Stimulated activated CD4-positive, alpha-beta T cell treated with anti-CD3 and anti-CD28 coated beads, Interleukin-4, amount 100 ng/mL, for 4 hours (primary cell): ENCODE results near the gene ADGRE3.
A peak's percentile ranks its signal among the peaks of the same experiment; 100 is the strongest.

Experiments used
- DNase-seq, 2 experiments: peaks; one replicate each; pipeline ENCODE4 v3.0.0-alpha.2; 2020

The ADGRE3 gene, protein sequence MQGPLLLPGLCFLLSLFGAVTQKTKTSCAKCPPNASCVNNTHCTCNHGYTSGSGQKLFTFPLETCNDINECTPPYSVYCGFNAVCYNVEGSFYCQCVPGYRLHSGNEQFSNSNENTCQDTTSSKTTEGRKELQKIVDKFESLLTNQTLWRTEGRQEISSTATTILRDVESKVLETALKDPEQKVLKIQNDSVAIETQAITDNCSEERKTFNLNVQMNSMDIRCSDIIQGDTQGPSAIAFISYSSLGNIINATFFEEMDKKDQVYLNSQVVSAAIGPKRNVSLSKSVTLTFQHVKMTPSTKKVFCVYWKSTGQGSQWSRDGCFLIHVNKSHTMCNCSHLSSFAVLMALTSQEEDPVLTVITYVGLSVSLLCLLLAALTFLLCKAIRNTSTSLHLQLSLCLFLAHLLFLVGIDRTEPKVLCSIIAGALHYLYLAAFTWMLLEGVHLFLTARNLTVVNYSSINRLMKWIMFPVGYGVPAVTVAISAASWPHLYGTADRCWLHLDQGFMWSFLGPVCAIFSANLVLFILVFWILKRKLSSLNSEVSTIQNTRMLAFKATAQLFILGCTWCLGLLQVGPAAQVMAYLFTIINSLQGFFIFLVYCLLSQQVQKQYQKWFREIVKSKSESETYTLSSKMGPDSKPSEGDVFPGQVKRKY

DNA sequence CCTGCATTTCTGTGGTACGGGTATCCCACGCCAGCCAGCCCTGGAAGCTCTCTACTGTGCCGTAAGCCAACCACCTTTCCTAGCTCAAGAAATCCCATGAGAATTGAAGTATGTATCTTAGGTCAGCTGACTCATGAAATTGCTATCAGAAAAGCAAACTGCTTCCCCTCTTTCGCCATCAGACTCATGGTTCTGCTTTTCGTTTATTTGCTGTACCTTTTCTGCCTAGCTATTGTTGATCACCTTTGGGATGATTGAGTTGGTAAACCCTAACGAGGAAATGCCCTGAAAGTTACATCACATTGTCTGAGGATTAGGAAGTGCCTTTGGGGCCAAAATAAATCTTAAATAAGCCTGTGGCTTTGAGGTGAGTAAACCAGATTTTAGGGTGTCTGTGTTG lies at the start of gene ADGRE3:
TSS of gene ADGRE3 (minus strand) at position 81 of the 400 bp plus-strand sequence. CDS start at position 7, 74 bp downstream.
- no peak for DNase-seq

DNA sequence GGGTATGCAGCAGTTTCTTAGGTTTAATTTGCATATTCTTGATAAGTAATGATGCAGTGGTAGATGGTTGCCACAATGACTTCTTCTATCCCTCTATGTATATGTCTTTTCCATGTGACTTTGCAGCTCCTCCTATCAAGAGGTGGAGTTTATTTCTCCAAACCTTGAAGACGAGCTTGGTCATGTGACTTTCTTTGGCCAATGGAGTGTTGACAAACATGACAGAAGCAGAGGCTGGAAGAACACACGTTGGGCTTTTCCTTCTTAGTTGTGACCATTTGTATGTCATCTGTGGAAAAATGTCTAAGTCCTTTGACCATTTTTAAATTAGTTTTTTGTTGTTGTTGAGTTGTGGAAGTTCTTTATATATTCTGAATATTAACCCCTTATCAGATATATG lies 47.5 kb upstream of the ADGRE3 start:
- DNase-seq: no peak

DNA sequence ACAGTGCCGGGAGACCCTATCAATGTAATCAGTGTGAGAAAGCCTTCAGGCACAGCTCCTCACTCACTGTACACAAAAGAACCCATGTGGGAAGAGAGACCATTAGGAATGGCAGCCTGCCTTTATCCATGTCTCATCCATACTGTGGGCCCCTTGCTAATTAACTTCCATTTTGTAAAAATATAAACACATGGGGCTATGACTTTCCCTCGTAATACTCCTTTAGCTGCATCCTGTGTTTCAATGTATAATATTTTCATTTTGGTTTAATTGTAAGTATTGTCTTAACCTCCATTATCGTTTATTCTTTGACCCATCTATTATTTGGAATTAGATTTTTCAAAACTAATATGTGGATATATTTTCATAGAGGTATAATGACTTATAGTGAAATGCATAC lies 44.5 kb upstream of the ADGRE3 start:
- no peak for DNase-seq

DNA sequence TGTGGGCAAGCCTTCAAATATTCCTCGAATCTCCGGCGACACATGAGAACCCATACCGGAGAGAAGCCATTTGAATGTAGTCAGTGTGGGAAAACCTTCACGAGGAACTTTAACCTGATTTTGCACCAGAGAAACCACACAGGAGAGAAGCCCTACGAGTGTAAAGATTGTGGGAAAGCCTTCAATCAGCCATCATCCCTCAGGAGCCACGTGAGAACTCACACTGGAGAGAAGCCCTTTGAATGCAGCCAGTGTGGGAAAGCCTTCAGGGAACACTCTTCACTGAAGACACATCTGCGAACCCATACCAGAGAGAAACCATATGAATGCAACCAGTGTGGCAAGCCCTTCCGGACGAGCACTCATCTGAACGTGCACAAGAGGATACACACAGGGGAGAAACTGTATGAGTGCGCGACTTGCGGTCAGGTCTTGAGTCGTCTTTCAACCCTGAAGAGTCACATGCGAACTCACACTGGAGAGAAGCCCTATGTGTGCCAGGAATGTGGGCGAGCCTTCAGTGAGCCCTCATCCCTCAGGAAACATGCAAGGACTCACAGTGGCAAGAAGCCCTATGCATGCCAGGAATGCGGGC lies 44.0 kb upstream of the ADGRE3 start:
- DNase-seq: no peak

DNA sequence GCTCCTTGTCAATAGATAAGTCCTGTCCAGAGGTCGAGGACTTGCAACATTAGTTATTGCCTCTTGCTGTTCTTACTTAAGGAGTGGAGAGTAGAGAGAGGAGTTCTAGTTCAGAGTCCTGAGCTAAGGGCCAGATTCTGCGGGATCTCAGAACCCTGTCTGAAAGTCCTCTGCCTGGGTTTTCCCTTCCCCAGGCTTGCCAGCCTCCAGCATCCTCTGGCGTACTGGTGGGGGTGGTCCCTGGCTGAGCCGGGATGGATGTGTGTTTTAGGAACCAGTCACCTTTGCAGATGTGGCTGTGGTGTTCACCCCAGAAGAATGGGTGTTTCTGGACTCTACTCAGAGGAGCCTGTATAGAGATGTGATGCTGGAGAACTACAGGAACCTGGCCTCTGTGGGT lies 41.2 kb upstream of the ADGRE3 start:
- no peak for DNase-seq

DNA sequence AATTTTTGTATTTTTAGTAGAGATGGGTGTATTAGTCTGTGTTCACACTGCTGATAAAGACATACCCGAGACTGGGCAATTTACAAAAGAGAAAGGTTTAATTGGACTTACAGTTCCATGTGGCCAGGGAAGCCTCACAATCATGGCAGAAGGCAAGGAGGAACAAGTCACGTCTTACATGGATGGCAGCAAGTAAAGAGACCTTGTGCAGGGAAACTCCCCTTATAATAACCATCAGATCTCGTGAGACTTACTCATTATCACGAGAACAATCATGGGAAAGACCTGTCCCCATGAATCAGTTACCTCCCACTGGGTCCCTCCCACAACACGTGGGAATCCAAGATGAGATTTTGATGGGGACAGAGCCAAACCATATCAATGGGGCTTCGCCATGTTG lies 29.8 kb upstream of the ADGRE3 start:
- no peak for DNase-seq

DNA sequence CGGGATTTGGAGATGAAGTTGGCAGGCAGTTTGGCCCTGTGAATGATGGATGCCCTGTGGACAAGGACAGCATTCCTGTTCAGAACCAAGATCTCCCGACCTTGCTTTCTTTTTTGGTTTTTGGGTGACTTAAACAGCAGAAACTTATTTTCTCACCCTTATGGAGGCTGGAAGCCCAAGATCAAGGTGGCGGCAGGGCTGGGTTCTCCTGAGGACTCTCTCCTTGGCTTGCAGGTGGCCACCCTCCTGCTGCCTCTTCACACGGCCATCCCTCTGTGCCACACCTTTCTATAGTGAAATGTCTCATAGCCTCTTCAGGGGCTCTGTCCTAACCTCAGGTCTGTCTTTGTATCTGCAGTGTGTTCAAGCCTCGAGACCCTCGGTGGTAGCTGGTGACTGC lies 29.2 kb upstream of the ADGRE3 start:
- no peak for DNase-seq

DNA sequence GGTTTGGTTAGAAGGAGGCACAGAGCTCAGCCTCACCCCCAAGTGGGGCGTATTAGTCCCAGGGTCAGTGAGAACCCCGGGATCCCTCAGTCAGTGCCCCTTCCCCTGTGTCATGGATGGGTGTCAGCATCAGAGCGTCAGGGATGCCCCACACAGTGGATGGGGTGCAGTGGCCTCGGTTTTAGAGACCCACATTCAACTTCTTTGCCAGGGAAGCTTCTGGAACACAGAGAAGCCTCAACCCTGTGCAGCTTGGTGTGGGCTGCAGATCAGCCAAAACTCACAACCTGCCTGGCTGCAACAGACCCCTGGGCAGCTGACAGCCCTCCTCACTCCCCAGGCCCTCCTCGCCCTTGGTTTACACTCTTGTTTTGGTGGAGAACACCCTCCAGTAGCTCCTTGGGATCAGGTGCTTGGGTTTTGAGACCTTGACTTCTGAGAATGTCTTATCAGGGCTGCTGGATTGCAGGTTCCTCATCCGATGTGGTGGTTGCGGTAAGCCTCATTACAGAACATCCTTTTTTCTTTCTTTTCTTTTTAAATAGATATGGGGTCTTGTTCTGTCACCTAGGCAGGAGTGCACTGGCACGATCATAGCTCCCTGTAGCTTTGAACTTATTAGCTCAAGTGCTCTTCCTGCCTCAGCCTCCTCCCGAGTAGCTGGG lies 26.2 kb upstream of the ADGRE3 start:
- DNase-seq: no peak

DNA sequence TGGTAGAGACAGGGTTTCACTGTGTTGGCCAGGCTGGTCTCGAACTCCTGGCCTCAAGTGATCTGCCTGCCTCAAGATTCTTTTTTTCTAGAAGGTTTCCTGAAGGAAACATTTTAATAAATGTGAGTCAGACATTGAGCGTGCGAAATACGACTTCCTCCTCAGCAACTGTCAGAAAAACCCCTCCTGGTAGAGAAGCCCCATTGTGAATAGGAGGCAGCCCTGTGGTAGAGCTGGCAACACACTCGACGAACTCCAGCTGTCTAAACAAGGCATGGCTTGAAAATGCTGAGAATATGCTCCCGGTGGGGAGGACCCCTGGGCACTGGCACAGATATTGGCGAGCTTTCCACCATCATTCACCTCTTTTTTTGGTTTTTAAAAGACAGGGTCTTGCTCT lies 25.0 kb upstream of the ADGRE3 start:
- DNase-seq: no peak

DNA sequence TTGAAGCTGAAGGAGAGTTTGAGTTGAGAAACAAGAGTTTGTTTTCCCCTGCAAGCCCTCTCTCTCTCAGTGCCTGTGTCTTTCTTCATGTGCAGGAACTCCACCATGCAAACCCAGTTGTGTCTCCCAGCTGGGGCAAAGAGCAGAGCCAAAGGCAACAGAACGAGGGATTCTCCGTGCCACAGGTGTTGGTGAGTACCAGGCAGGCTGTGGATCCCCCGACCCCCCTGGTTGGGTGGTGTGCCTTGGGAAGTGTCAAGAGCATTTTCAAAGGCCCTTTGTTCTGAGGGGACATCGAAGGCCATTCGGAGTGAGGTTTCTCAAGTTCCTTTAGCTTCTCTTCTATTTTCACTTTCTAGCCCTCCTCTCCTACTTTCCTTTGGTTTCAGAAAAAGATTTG lies 20.8 kb upstream of the ADGRE3 start:
- no peak for DNase-seq

DNA sequence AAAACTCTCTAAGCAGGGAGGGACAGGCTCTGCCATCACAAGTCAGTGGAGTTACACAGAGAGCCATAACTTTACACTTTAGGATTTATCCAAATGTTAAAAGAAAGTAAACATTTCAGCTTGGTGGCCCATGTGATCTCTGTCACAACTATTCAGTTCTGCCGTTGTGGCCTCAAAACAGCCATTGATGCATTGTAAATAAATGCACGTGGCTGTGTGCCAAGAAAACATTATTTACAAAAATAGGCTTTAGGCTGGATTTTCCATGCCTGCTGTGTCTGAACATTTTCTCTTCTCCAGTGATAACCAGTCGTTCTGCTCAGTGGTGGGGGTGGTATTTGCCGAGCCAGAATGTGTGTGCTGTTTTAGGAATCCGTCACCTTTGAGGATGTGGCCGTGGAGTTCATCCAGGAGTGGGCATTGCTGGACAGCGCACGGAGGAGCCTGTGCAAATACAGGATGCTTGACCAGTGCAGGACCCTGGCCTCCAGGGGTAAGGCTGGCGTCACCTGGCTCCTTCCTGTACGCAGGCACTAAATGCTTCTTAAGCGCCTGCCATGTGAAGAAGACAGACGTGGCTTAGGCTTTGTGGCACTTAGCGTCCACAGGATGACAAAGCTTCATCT lies 20.1 kb upstream of the ADGRE3 start:
- no peak for DNase-seq

DNA sequence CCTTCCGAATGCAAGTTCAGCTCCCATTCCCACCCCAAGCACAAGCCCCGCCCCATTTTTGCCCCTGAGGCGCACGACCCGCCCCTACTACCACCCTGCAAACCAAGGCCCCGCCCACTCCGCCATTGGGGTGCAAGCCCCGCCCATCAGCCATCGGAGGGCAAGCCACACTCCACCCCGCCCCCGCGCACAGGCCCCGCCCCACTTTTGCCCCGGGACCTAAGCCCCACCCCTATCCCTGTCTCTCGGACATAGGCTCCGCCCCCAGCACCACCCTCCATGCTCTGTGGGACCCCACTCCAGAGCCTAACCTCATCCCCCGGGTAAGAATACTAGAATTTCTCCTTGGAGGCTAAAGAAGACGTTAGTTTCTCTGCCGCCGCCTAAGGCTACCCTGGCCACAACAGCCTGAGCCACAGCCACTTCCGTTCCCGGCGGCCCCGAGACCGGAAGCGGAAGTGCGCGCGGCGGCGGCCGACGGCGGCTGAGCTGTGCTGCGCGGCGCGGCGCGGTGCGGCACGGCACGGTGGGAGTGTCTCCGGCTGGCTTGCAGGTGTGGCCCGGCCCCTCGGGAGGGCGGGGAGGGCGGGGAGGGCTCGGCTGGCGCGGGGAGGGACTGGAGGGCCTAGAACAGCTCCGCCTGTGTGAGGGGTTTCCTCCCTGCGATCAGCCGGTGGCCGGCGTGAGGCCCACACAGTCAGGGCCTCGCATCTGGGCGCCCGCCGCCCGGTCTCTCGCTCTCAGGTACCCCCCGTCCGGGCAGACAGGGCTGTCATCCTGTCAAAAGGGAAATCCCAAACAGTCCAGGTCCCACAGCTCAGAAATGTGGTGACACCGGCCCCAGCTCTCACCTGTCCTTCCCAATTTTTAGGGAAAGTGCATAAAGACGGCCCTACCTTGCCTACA lies 15.2 kb upstream of the ADGRE3 start, which contains the start of gene ZNF333:
TSS of gene ZNF333 (plus strand) at position 451 of the 906 bp plus-strand sequence. CDS start 3,444 bp downstream, outside the sequence.
- peak; percentile 96 to 100 for DNase-seq

DNA sequence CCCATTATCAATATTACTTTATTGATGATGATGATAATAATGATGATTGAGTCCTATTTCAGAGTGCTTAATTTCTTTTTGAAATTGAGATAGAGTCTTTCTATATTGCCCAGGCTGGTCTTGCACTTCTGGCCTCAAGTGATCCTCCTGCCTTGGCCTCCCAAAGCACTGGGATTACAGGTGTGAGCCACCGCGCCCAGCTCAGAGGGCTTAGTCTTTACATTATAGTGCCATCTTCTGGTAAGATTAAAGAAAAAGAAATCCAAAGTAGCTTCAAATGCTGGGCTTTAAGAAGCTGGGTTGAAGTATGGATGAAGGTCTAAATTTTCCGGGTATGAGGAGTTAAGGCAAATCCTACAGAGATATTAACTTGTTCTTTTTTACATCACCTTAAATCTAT lies 11.8 kb upstream of the ADGRE3 start:
- peak in 1 of 2 experiments; percentile 18 for DNase-seq

DNA sequence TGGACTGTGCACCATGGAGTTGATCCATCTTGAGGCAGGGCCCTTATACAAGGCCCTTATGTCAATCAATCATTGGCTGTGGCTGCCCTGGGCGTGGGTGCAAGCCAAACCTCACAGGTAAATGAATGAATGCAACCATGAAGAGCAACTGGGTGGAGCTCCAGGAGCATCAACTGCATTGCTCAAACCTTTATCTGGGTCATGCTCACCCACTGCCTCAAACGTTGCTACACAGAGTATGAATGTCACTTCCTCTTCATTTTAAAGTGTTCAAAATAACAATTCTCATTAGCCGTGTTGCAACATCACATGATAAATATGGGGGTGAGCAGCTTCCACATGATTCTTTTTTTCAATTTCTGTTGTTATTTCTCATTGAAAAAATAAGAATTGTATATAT lies 8.8 kb upstream of the ADGRE3 start:
- no peak for DNase-seq

DNA sequence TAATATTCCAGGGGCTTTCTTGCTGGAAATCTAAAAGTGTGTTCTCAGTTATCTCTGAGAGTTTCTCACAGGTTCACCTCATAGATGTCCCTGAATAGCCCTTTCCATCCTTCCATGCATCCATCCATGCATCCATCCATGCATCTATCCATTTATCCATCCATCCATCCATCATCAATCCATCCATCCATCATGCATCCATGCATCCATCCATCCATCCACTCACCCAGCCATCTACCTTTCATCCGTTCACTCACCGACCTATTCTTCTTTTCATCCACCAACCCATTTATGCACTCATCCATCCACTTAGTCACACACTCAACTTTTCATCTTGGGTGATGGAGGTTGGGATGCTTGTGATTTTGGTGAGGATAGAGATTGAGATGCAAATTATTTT lies 7.4 kb upstream of the ADGRE3 start:
- DNase-seq: no peak

DNA sequence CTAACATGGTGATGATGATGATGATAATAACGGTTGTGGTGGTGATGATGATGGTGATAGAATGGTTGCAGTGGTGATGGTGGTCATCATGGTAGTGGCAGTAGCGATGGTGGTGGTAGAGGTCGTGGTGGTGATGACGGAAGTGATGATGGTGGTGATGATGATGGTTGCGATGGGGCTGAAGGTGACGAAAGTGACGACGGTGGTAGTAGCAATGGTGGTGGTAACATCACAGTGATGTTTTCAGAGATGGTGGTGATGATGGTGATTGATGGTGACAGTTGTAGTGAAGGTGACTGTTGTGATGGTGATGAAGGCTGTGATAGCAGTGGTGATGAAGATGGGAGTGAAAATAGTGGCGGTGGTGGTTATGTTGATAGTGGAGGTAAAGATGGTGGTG lies 3.6 kb upstream of the ADGRE3 start:
- no peak for DNase-seq

DNA sequence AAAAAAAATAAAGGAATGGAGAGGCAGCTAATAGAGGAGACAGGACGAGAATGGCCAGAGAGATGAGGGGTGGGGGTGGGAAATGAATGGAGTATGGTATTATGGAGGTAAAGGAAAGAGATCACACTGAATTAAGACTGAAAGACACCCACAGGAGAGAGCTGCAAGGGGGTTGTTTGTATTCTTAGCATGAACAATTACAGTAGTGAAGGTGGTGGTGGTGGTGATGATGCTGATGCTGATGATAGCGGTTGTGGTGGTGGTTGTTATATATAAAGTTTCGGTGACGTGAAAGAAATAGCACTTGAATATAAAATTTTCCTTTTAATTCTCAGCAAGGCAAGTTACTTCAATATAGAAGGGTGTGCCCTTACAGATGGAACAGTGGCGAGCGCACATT lies 2.8 kb upstream of the ADGRE3 start:
- no peak for DNase-seq

DNA sequence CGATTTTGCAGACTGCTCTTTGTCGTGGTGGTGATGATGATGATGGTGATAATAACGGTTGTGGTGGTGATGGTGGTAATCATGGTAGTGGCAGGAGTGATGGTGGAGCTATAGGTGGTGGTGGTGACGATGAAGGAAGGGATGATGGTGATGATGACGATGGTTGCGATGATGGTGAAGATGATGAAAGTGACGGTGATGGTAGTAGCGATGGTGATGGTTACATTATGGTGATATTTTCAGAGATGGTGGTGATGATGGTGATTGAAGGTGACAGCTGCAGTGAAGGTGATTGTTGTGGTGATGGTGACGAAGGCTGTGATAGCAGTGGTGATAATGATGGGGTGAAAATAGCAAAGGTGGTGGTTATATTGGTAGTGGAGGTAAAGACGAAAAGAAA lies 2.1 kb upstream of the ADGRE3 start:
- no peak for DNase-seq

DNA sequence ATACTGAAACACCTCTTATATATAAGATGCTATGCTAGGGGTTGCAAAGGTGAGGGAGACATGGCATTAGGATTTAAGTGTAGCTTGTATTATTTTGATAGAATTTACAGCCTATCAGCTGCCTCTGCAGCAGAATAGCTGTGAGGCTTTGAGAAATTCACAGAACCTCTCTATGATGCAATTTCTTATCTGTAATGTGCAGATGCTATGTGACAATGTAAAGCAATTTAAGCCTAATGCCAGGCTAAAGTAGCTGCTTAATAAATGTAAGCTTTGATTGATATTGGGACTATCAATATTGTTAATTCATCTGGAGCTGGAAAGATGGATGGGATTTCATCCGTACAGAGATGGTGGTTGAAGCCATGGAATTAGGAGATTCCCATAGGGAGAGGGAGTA lies 1.6 kb downstream of the ADGRE3 start:
- DNase-seq: no peak

DNA sequence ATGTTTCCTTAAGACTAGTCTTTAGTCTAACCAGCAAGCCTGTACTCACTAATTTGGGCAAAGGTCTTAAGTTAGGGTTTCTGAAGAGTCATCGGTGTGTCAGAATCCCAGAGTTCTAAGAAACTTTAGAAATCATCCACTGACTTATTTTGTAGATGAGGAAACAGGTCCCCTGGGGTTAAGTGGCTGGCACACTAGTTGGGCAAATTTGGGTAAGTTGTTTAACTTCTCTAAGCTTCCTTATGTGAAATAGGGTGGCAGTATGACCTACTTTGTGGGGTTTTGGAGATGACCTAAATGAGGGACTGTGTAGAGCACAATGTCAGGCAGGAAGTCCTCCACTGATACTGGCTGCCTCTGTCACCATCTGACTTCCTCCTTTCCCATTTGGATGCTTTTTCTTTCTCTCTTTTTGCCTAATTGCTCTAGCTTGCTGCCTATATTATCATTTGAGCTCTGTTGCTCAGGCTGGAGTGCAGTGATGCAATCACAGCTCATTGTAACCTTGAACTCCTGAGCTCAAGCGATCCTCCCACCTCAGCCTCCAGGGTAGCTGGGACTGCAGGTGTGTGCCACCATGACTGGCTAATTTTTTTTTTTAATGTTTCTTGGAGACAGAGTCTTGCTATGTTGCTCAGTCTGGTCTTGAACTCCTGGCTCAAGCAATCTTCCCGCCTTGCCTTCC lies 2.3 kb downstream of the ADGRE3 start:
- DNase-seq: no peak

DNA sequence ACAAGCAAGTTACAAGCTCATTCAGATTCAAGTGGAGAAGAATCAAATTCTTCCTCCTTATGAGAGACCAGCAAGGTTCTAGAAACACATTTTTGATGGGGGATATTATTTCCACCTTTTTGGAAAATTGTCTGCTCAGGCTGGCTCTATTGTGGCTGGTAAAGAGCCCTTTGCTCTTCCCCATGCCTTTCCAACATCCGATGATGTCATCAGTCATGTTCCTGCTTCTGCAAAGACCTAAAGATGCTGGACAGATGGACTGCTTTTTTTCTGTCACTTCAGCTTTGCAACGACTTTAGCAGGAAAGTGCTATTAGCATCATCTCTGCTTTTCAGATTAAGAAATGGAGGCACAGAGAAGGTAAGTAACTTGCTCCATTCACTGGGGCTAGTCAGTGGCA lies 4.2 kb downstream of the ADGRE3 start:
- no peak for DNase-seq
